SK-N-SH treated with all-trans-retinoic acid at 6 μM for 48 hours (cell line): ENCODE measurements around the gene IFT52.
"Not testable (repeated sequence)": the region's sequence is repeated elsewhere in the genome, so short reads cannot be mapped to it uniquely, and the experiment has no call there.

Experiments
- ATAC-seq: fragments of 200-7000 bp; cut with Tn5 transposase; 3 replicates; pipeline ENCODE4 v1.9.1; 2020; ENCODE audit warnings: mild to moderate bottlenecking, moderate library complexity
- ARNTL ChIP-seq: fragments of 450-650 bp; formaldehyde crosslinking; IDR thresholded peaks from 2 replicates; pipeline ENCODE4 v1.5.0; 2020; ENCODE audit warnings: low read depth, mild to moderate bottlenecking, moderate library complexity, borderline replicate concordance
- BACH2 ChIP-seq: fragments of 250-450 bp; sonication (Bioruptor Pico); IDR thresholded peaks from 2 replicates; pipeline ENCODE4 v1.9.0; 2021; ENCODE audit warnings: mild to moderate bottlenecking, borderline replicate concordance
- CSDC2 ChIP-seq: fragments of 250-450 bp; sonication (Bioruptor Pico); IDR thresholded peaks from 2 replicates; pipeline ENCODE4 v1.5.0; 2020; ENCODE audit warnings: mild to moderate bottlenecking, moderate library complexity
- ESRRG ChIP-seq: fragments of 250-450 bp; sonication (Bioruptor Pico); IDR thresholded peaks from 2 replicates; pipeline ENCODE4 v1.6.1; 2021; ENCODE audit warnings: mild to moderate bottlenecking
- GLIS3 ChIP-seq: fragments of 250-450 bp; sonication (Bioruptor Pico); IDR thresholded peaks from 2 replicates; pipeline ENCODE4 v1.5.0; 2020; ENCODE audit warnings: mild to moderate bottlenecking, moderate library complexity
- ISL1 ChIP-seq: fragments of 250-450 bp; sonication (Bioruptor Pico); IDR thresholded peaks from 2 replicates; pipeline ENCODE4 v2.1.2; 2022; ENCODE audit warnings: mild to moderate bottlenecking, moderate library complexity
- OSR1 ChIP-seq: fragments of 250-450 bp; sonication (Bioruptor Pico); IDR thresholded peaks from 2 replicates; pipeline ENCODE4 v1.8.0; 2022; ENCODE audit warnings: moderate library complexity, mild to moderate bottlenecking, inconsistent platforms
- PPARA ChIP-seq: fragments of 250-450 bp; sonication (Bioruptor Pico); IDR thresholded peaks from 2 replicates; pipeline ENCODE4 v1.5.0; 2020; ENCODE audit warnings: mild to moderate bottlenecking, borderline replicate concordance
- RARB ChIP-seq: fragments of 250-450 bp; sonication (Bioruptor Pico); IDR thresholded peaks from 2 replicates; pipeline ENCODE4 v1.8.0; 2021; ENCODE audit warnings: mild to moderate bottlenecking, moderate library complexity
- SNAI2 ChIP-seq: fragments of 250-450 bp; sonication (Bioruptor Pico); IDR thresholded peaks from 2 replicates; pipeline ENCODE4 v1.5.0; 2020; ENCODE audit warnings: mild to moderate bottlenecking, moderate library complexity
- TCF4 ChIP-seq: fragments of 250-450 bp; sonication (Bioruptor Pico); IDR thresholded peaks from 2 replicates; pipeline ENCODE4 v1.8.0; 2021; ENCODE audit warnings: mild to moderate bottlenecking, moderate library complexity, borderline replicate concordance
- TOX ChIP-seq: fragments of 250-450 bp; sonication (Bioruptor Pico); IDR thresholded peaks from 2 replicates; pipeline ENCODE4 v1.8.0; 2021; ENCODE audit warnings: mild to moderate bottlenecking, moderate library complexity, borderline replicate concordance
- ZC3H10 ChIP-seq: fragments of 250-450 bp; sonication (Bioruptor Pico); IDR thresholded peaks from 2 replicates; pipeline ENCODE4 v1.5.1; 2021; ENCODE audit warnings: mild to moderate bottlenecking, moderate library complexity
- ZFP3 ChIP-seq: fragments of 250-450 bp; sonication (Bioruptor Pico); IDR thresholded peaks from 2 replicates; pipeline ENCODE4 v1.5.0; 2020; ENCODE audit warnings: mild to moderate bottlenecking, moderate library complexity
- ZNF565 ChIP-seq: fragments of 450-650 bp; formaldehyde crosslinking; conservative IDR thresholded peaks from 2 replicates; pipeline ENCODE4 v1.5.0; 2020; ENCODE audit warnings: low read depth, mild to moderate bottlenecking, moderate library complexity
- ZNF70 ChIP-seq: fragments of 450-650 bp; formaldehyde crosslinking; IDR thresholded peaks from 2 replicates; pipeline ENCODE4 v1.5.0; 2020; ENCODE audit warnings: mild to moderate bottlenecking, moderate library complexity
- ZNF8 ChIP-seq: fragments of 450-650 bp; formaldehyde crosslinking; IDR thresholded peaks from 2 replicates; pipeline ENCODE4 v1.5.0; 2020; ENCODE audit warnings: mild to moderate bottlenecking, moderate library complexity
- TF ChIP-seq, protein P1 (sequence below): fragments of 250-450 bp; sonication (Bioruptor Pico); IDR thresholded peaks from 2 replicates; pipeline ENCODE4 v1.5.0; 2020; ENCODE audit warnings: mild to moderate bottlenecking, moderate library complexity
- TF ChIP-seq, protein P2 (sequence below): fragments of 250-450 bp; sonication (Bioruptor Pico); IDR thresholded peaks from 2 replicates; pipeline ENCODE4 v1.5.1; 2021; ENCODE audit warnings: mild to moderate bottlenecking, moderate library complexity
- TF ChIP-seq, protein P3 (sequence below): fragments of 250-450 bp; sonication (Bioruptor Pico); IDR thresholded peaks from 2 replicates; pipeline ENCODE4 v1.5.1; 2020; ENCODE audit warnings: low read depth, mild to moderate bottlenecking, moderate library complexity

Gene IFT52

DNA sequence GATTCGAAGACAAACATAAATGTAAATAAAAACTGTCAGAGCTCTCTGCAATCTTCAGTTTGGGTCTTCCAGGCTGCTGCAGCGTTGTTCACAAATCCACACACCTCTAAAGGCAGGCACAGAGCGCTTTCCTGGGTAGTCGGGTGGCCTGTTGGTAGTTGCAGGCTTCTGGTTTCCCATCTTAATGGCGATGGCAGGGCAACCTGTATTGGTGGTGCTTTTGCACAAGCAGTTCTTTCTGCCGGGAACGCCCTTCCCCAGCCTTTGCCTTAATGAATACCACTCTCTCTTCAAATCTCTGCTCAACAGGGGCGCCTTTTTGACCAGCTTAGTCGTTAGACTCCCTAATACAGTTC, 723 bp upstream of the IFT52 start (continued):
- TF ChIP-seq ARNTL (CRISPR knock-in tag) (no peak), RARB (CRISPR knock-in tag) (no peak), CSDC2 (CRISPR knock-in tag) (no peak), ISL1 (CRISPR knock-in tag) (no peak)
- TF ChIP-seq, protein P1, sequence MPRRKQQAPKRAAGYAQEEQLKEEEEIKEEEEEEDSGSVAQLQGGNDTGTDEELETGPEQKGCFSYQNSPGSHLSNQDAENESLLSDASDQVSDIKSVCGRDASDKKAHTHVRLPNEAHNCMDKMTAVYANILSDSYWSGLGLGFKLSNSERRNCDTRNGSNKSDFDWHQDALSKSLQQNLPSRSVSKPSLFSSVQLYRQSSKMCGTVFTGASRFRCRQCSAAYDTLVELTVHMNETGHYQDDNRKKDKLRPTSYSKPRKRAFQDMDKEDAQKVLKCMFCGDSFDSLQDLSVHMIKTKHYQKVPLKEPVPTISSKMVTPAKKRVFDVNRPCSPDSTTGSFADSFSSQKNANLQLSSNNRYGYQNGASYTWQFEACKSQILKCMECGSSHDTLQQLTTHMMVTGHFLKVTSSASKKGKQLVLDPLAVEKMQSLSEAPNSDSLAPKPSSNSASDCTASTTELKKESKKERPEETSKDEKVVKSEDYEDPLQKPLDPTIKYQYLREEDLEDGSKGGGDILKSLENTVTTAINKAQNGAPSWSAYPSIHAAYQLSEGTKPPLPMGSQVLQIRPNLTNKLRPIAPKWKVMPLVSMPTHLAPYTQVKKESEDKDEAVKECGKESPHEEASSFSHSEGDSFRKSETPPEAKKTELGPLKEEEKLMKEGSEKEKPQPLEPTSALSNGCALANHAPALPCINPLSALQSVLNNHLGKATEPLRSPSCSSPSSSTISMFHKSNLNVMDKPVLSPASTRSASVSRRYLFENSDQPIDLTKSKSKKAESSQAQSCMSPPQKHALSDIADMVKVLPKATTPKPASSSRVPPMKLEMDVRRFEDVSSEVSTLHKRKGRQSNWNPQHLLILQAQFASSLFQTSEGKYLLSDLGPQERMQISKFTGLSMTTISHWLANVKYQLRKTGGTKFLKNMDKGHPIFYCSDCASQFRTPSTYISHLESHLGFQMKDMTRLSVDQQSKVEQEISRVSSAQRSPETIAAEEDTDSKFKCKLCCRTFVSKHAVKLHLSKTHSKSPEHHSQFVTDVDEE (CRISPR knock-in tag): no peak
- TF ChIP-seq, all 23 proteins: peak for 0

DNA sequence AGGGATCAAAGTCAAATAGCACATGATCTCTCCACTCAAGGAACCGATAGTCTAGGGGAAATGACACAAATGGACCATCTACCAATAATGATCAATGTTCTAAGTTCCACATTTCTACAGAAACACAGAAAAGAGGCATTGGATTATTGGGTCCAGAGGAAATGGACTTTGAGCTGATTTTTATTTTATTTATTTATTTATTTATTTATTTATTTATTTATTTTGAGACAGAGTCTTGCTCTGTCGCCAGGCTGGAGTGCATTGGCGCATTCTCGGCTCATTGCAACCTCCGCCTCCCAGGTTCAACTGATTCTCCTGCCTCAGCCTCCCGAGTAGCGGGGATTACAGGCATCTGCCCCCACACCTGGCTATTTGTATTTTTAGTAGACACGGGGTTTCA, 11.2 kb downstream of the IFT52 start:
- ATAC-seq: not testable (repeated sequence)

DNA sequence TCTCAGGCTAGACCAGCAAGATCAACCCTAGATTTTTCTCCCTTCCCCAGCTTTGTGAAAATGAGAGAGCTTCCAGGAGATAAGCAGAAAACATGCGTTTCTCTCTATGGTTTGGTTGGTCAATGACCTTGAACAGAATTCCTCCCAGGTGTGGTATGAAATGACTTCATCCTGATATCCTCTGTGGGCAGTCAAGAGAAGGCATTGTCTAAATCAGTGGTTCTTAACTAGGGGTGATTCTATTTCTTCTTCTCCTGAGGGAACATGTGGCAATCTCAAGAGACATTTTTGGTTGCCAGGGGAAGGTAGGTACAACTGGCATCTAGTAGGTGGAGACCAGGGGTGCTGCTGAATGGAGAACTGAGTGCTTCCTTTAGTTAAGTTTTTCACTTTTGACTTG, 12.4 kb downstream of the IFT52 start:
- TF ChIP-seq TCF4 (CRISPR knock-in tag) (no peak), ARNTL (CRISPR knock-in tag) (no peak), OSR1 (no peak), ESRRG (CRISPR knock-in tag) (no peak), RARB (CRISPR knock-in tag) (no peak), CSDC2 (CRISPR knock-in tag) (no peak), TOX (CRISPR knock-in tag) (no peak), ZFP3 (CRISPR knock-in tag) (no peak)
- TF ChIP-seq, protein P2, sequence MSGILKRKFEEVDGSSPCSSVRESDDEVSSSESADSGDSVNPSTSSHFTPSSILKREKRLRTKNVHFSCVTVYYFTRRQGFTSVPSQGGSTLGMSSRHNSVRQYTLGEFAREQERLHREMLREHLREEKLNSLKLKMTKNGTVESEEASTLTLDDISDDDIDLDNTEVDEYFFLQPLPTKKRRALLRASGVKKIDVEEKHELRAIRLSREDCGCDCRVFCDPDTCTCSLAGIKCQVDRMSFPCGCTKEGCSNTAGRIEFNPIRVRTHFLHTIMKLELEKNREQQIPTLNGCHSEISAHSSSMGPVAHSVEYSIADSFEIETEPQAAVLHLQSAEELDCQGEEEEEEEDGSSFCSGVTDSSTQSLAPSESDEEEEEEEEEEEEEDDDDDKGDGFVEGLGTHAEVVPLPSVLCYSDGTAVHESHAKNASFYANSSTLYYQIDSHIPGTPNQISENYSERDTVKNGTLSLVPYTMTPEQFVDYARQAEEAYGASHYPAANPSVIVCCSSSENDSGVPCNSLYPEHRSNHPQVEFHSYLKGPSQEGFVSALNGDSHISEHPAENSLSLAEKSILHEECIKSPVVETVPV (CRISPR knock-in tag): no peak
- TF ChIP-seq, all 23 proteins: peak for 0
- no peak for ATAC-seq

DNA sequence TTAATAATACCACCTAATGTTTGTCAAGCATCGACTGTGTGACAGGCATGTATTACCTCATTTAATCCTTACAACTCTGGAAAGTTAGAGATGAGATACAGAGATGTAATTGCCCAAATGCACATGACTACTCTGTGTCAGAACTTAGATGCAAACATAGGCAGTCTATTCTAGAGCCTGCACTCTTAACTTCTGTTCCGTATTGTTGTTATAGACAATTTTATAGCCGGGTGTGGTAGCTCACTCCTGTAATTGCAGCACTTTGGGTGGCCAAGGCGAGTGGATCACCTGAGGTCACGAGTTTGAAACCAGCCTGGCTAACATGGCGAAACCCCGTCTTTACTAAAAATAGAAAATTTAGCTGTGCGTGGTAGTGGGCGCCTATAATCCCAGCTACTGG, 15.0 kb downstream of the IFT52 start:
- ATAC-seq: no peak
- no peak for TF ChIP-seq PPARA (CRISPR knock-in tag)
- no peak for TF ChIP-seq ZFP3 (CRISPR knock-in tag)
- TF ChIP-seq, protein P3, sequence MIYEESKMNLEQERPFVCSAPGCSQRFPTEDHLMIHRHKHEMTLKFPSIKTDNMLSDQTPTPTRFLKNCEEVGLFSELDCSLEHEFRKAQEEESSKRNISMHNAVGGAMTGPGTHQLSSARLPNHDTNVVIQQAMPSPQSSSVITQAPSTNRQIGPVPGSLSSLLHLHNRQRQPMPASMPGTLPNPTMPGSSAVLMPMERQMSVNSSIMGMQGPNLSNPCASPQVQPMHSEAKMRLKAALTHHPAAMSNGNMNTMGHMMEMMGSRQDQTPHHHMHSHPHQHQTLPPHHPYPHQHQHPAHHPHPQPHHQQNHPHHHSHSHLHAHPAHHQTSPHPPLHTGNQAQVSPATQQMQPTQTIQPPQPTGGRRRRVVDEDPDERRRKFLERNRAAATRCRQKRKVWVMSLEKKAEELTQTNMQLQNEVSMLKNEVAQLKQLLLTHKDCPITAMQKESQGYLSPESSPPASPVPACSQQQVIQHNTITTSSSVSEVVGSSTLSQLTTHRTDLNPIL: no peak
- TF ChIP-seq RARB (CRISPR knock-in tag): no peak
- TF ChIP-seq TOX (CRISPR knock-in tag): no peak
- TF ChIP-seq CSDC2 (CRISPR knock-in tag): no peak
- TF ChIP-seq ZNF8: no peak
- TF ChIP-seq GLIS3: no peak
- no peak for TF ChIP-seq ESRRG (CRISPR knock-in tag)
- TF ChIP-seq TCF4 (CRISPR knock-in tag): no peak
- TF ChIP-seq ZC3H10: no peak
- no peak for TF ChIP-seq ZNF70 (CRISPR knock-in tag)
- no peak for TF ChIP-seq ZNF565 (CRISPR knock-in tag)
- TF ChIP-seq ISL1 (CRISPR knock-in tag): no peak
- TF ChIP-seq OSR1: no peak
- no peak for TF ChIP-seq SNAI2 (CRISPR knock-in tag)
- TF ChIP-seq, protein P1 (CRISPR knock-in tag): no peak
- TF ChIP-seq BACH2 (CRISPR knock-in tag): no peak
- no peak for TF ChIP-seq ARNTL (CRISPR knock-in tag)

DNA sequence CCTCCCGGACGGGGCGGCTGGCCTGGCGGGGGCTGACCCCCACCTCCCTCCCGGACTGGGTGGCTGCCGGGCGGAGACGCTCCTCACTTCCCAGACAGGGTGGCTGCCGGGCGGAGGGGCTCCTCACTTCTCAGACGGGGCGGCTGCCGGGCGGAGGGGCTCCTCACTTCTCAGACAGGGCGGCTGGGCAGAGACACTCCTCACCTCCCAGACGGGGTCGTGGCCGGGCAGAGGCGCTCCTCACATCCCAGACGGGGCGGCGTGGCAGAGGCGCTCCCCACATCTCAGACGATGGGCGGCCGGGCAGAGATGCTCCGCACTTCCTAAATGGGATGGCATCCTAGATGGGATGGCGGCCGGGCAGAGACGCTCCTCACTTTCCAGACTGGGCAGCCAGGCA, 16.5 kb downstream of the IFT52 start:
- ATAC-seq: not testable (repeated sequence)
